Left lung (tissue), 10 donors: Measurements from ENCODE around the gene RXFP1. TPM values are rescaled to one million over a fixed set of nuclear protein-coding genes. Genes with fewer than 3 reads are reported as not detected.

Experiments
- ATAC-seq: fragments of 200-7000 bp; cut with Tn5 transposase; one replicate; pipeline ENCODE4 v1.9.1; 2020; ENCODE audit warnings: moderate library complexity
- DNase-seq, 4 donors: peaks; one replicate each; pipeline ENCODE4 v3.0.0-alpha.2; 2013 to 2020
- H3K27ac ChIP-seq, 2 donors: fragments of 200-600 bp; sonication (generic) in 1 of 2; one replicate each; pipeline versions ENCODE4 v1.5.0 to v1.8.0; 2020 to 2021
- H3K27me3 ChIP-seq, 2 donors: fragments of 200-600 bp; sonication (generic) in 1 of 2; one replicate each; pipeline versions ENCODE4 v1.5.0 to v1.8.0; 2020 to 2021
- H3K36me3 ChIP-seq, 2 donors: fragments of 200-600 bp; sonication (generic) in 1 of 2; one replicate each; pipeline versions ENCODE4 v1.5.0 to v1.8.0; 2020 to 2021
- H3K4me1 ChIP-seq, 2 donors: fragments of 200-600 bp; one replicate each; pipeline ENCODE4 v1.8.0; 2021
- H3K4me3 ChIP-seq, 2 donors: fragments of 200-600 bp; sonication (generic) in 1 of 2; one replicate each; pipeline versions ENCODE4 v1.5.0 to v1.8.0; 2020 to 2021; ENCODE audit warnings: mild to moderate bottlenecking in 1 of 2
- H3K9me3 ChIP-seq, 2 donors: fragments of 200-600 bp; sonication (generic) in 1 of 2; one replicate each; pipeline versions ENCODE4 v1.5.0 to v1.8.0; 2020 to 2021
- intact Hi-C, 2 donors: fragments of 100-400 bp; cut with DNase I; formaldehyde crosslinking; loops; one replicate each; pipeline versions ENCODE4 v1.11.2 to v1.14.2; 2022
- polyA plus RNA-seq, 6 donors: library from polyadenylated mRNA; unstranded; fragments of 120-200 nt; gene quantifications; one replicate each; pipeline ENCODE4 v1.2.1, GENCODE V29; 2013; ENCODE audit not compliant: insufficient read length in 6 of 6
- total RNA-seq, 2 donors: library from RNA; stranded (reverse); fragmentation: NEBNext Ultra II Directional; extraction: Animal tissue kit (Norgen Biotek cat#: 25700); gene quantifications; one replicate each; pipeline ENCODE4 v1.2.1, GENCODE V29; 2021
- TF ChIP-seq, protein P1 (sequence below), 2 donors: fragments of 200-600 bp; sonication (generic) in 1 of 2; IDR thresholded peaks; one replicate each; pipeline versions ENCODE4 v1.5.0 to v1.8.0; 2021; ENCODE audit warnings: antibody characterized with exemption in 2 of 2
- donor health status: DM: no; HTN: yes; CAD: no.
- donor health status: DM: no; HTN: no; CAD: no.

The RXFP1 gene
- total and polyA plus RNA-seq, 8 donors, result 2.7 to 10.2 (median 7.4) TPM

DNA sequence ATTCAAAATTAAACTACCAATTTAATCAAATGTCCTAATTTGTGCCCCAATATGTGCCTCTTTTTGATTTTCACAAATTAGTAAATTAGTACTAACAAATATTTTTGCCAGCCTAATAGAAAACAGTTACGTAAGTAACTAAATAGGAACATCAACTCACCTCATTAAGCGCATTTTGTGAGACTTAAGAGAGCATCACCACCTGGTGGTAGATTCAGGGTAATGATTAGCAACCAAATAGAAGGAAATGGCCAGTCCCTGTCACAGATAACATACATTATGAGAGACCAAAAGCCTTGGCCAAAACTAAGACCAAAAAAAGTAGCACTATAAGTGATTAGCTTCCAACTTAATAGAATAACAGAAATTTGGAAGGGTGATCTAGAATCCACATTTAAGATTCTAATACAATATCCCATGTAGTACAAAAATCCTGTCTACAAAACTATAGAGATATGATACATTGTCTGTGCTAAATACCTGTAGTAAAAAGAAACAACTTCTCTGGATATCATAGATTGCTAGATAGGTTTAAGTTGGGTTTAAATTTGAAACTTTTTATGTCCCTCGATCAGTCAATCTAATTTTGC is 103.3 kb downstream of the RXFP1 start:
- intact Hi-C loops, result loop anchor here in 1 of 2 donors (10.0 kb wide), 3 partner anchors 130 to 630 kb away; no protein-coding TSS in a partner anchor
- no peak overlapping the region for H3K4me3 ChIP-seq
- no peaks in the 10 kb centered on the region for H3K9me3 ChIP-seq
- peak in 2 of 4 donors; percentile 6 to 25 for DNase-seq
- no peaks in the 10 kb centered on the region for H3K36me3 ChIP-seq
- no peaks in the 10 kb centered on the region for H3K4me1 ChIP-seq
- no peaks in the 10 kb centered on the region for H3K27me3 ChIP-seq
- H3K27ac ChIP-seq, result no peak overlapping the region
- peak; percentile 88 for ATAC-seq
- TF ChIP-seq, protein P1, sequence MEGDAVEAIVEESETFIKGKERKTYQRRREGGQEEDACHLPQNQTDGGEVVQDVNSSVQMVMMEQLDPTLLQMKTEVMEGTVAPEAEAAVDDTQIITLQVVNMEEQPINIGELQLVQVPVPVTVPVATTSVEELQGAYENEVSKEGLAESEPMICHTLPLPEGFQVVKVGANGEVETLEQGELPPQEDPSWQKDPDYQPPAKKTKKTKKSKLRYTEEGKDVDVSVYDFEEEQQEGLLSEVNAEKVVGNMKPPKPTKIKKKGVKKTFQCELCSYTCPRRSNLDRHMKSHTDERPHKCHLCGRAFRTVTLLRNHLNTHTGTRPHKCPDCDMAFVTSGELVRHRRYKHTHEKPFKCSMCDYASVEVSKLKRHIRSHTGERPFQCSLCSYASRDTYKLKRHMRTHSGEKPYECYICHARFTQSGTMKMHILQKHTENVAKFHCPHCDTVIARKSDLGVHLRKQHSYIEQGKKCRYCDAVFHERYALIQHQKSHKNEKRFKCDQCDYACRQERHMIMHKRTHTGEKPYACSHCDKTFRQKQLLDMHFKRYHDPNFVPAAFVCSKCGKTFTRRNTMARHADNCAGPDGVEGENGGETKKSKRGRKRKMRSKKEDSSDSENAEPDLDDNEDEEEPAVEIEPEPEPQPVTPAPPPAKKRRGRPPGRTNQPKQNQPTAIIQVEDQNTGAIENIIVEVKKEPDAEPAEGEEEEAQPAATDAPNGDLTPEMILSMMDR (IDR thresholded peaks at IDR 0.05), result peak; percentile 66 to 69

DNA sequence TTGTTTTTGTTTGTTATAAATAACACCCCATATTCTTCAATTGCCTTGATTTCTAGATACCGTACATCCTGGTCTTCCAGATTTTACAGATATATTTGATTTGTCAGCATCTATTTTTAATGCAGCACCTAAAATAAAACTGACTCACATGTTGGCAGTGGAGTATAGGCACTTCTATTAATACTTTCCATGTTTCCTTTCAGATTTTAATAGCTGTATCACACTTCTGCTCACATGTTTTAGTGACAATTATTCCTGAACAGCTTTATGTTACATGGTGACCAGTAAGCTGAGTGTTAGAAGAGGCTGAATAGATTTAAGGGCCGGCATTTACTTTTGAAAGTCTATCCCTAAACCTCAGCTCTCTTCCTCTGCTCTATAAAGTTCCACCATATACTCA is 103.9 kb downstream of the RXFP1 start:
- no peaks in the 10 kb centered on the region for H3K4me1 ChIP-seq
- no peaks in the 10 kb centered on the region for H3K27me3 ChIP-seq
- no peaks in the 10 kb centered on the region for H3K36me3 ChIP-seq
- H3K9me3 ChIP-seq, result no peaks in the 10 kb centered on the region
- no peak overlapping the region for H3K4me3 ChIP-seq
- TF ChIP-seq, protein P1 (IDR thresholded peaks at IDR 0.05), result no peak
- no peak for ATAC-seq
- DNase-seq, result no peak
- intact Hi-C loops, result loop anchor here in 1 of 2 donors (10.0 kb wide), 3 partner anchors 131 to 631 kb away; no protein-coding TSS in a partner anchor
- no peak overlapping the region for H3K27ac ChIP-seq

DNA sequence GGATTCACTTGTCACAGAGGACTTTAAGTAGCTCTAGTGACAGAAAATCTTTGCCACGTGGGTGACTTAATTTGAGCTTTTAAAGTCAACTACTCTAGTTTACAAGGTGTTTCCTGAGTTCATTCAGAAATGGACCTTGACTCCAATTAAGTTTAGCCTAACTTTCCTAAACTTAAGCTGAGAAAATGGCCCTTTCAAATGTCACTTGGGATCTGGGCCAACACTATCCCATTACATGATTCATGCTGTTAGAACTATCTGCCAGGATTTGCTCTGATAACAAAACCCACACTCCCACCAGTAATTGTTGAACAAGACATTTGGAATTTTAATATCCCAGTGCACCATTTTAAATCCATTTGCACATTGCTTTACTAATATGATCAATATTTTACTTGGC is 109.2 kb downstream of the RXFP1 start:
- no peak for ATAC-seq
- Histone ChIP-seq H3K36me3 (no peaks in the 10 kb centered on the region), H3K27ac (no peak overlapping the region), H3K4me1 (no peaks in the 10 kb centered on the region), H3K9me3 (no peaks in the 10 kb centered on the region), H3K27me3 (no peaks in the 10 kb centered on the region), H3K4me3 (no peak overlapping the region)
- intact Hi-C loops, result no loop called here
- DNase-seq, result no peak
- TF ChIP-seq, protein P1 (IDR thresholded peaks at IDR 0.05), result no peak

DNA sequence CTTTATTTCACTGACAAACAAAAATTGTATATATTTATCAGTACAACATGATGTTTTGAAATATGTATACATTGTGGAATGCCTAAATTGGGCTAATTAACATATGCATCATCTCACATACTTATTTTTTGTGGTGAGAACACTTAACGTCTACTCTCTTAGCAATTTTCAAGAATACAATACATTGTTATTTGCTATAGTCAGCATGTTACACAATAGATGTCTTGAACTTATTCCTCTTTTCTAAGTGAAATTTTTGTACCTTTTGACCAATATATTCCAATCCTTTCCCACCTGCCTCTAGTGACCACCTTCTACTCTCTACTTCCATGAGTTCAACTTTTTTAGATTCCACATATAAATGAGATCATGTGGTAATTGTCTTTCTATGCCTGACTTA is 114.9 kb downstream of the RXFP1 start:
- Histone ChIP-seq H3K4me1 (no peaks in the 10 kb centered on the region), H3K9me3 (no peaks in the 10 kb centered on the region), H3K36me3 (no peaks in the 10 kb centered on the region), H3K4me3 (no peak overlapping the region), H3K27me3 (no peaks in the 10 kb centered on the region), H3K27ac (no peak overlapping the region)
- DNase-seq (no peak), ATAC-seq (no peak)
- TF ChIP-seq, protein P1 (IDR thresholded peaks at IDR 0.05), result no peak
- intact Hi-C loops, result no loop called here

DNA sequence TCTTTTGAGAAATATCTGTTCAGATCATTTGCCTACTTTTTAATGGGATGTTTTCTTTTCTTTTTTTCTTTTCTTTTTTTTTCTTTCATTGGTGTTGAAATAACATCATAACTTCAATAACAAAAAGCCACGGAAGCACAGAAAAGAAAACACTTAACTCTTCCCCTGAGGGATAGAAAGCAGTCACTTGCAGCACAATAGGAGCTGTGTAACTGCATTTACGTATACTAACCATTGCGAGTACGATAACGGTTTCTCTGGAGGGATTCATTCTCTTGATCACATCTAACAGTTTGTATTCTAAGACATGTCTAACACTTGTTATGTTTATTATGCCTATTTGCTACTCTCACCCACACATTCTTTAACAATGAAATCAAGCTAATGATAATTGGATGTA is 122.7 kb downstream of the RXFP1 start:
- DNase-seq (no peak), ATAC-seq (no peak)
- Histone ChIP-seq H3K27ac (no peak overlapping the region), H3K4me3 (no peak overlapping the region), H3K27me3 (no peaks in the 10 kb centered on the region), H3K4me1 (no peaks in the 10 kb centered on the region), H3K36me3 (no peaks in the 10 kb centered on the region), H3K9me3 (no peaks in the 10 kb centered on the region)
- intact Hi-C loops, result no loop called here
- TF ChIP-seq, protein P1 (IDR thresholded peaks at IDR 0.05), result no peak
